HepG2 (cell line): ENCODE data around the gene CYB5D1. TPM values are rescaled to one million over a fixed set of nuclear protein-coding genes. Genes with fewer than 3 reads are reported as not detected.

ENCODE experiments used
- ATF7-NPFF ChIP-seq: sonication (generic); formaldehyde crosslinking; IDR thresholded peaks from 2 replicates; pipeline ENCODE4 v1.8.1; 2023; ENCODE audit warnings: mild to moderate bottlenecking, low read depth, missing genetic modification reagents, moderate library complexity
- CC2D1A ChIP-seq: sonication (generic); formaldehyde crosslinking; IDR thresholded peaks from 2 replicates; pipeline ENCODE4 v1.8.1; 2023; ENCODE audit warnings: mild to moderate bottlenecking, missing genetic modification reagents
- DZIP1 ChIP-seq: sonication (generic); formaldehyde crosslinking; IDR thresholded peaks from 2 replicates; pipeline ENCODE4 v1.5.0; 2020; ENCODE audit warnings: mild to moderate bottlenecking, missing genetic modification reagents
- ERF ChIP-seq: IDR thresholded peaks from 2 replicates; pipeline ENCODE4 v1.6.1; 2018; ENCODE audit warnings: missing biosample characterization, missing genetic modification reagents
- FOXK1 ChIP-seq: sonication (generic); formaldehyde crosslinking; IDR thresholded peaks from 2 replicates; pipeline ENCODE4 v1.4.0; 2020; ENCODE audit warnings: low read depth, missing genetic modification reagents, borderline replicate concordance
- HES4 ChIP-seq: sonication (generic); formaldehyde crosslinking; IDR thresholded peaks from 2 replicates; pipeline ENCODE4 v1.9.0; 2021; ENCODE audit warnings: mild to moderate bottlenecking, missing genetic modification reagents, borderline replicate concordance
- HMG20B ChIP-seq: conservative IDR thresholded peaks from 2 replicates; pipeline ENCODE4 v1.6.1; 2016; ENCODE audit warnings: missing genetic modification reagents, missing compliant biosample characterization
- HNRNPLL ChIP-seq: fragments of 200-400 bp; formaldehyde crosslinking; IDR thresholded peaks from 2 replicates; pipeline ENCODE4 v1.6.1; 2017; ENCODE audit warnings: mild to moderate bottlenecking, low read depth, low read length; ENCODE audit not compliant: poor library complexity, severe bottlenecking
- MYC ChIP-seq: sonication (generic); formaldehyde crosslinking; IDR thresholded peaks from 2 replicates; pipeline ENCODE4 v1.9.0; 2021; ENCODE audit warnings: missing genetic modification reagents, borderline replicate concordance
- POLR2A ChIP-seq, 2 experiments: IDR thresholded peaks; 2 replicates each; pipeline ENCODE4 v1.6.1; 2011; ENCODE audit warnings: low read depth in 2 of 2, low read length in 2 of 2, mild to moderate bottlenecking in 1 of 2, moderate library complexity in 1 of 2; ENCODE audit not compliant: insufficient read depth in 1 of 2
- RARA ChIP-seq: IDR thresholded peaks from 2 replicates; pipeline ENCODE4 v1.6.1; 2016; ENCODE audit warnings: missing genetic modification reagents, missing compliant biosample characterization
- RNF2 ChIP-seq: fragments of 450-650 bp; conservative IDR thresholded peaks from 2 replicates; pipeline ENCODE4 v1.6.1; 2016; ENCODE audit warnings: low read depth
- RXRB ChIP-seq: IDR thresholded peaks from 2 replicates; pipeline ENCODE4 v1.6.1; 2016; ENCODE audit warnings: borderline replicate concordance, missing genetic modification reagents, missing compliant biosample characterization
- ZNF143 ChIP-seq: sonication (generic); formaldehyde crosslinking; IDR thresholded peaks from 2 replicates; pipeline ENCODE4 v1.4.0; 2020; ENCODE audit warnings: missing genetic modification reagents
- ZNF235 ChIP-seq: sonication (generic); formaldehyde crosslinking; IDR thresholded peaks from 2 replicates; pipeline ENCODE4 v1.8.1; 2023; ENCODE audit warnings: mild to moderate bottlenecking, missing genetic modification reagents, borderline replicate concordance
- ZNF263 ChIP-seq: sonication (generic); formaldehyde crosslinking; IDR thresholded peaks from 2 replicates; pipeline ENCODE4 v1.4.0; 2020; ENCODE audit warnings: missing genetic modification reagents
- ZNF280B ChIP-seq: sonication (generic); formaldehyde crosslinking; IDR thresholded peaks from 2 replicates; pipeline ENCODE4 v1.5.0; 2020; ENCODE audit warnings: missing genetic modification reagents, mild to moderate bottlenecking, borderline replicate concordance
- ZNF558 ChIP-seq: sonication (generic); formaldehyde crosslinking; IDR thresholded peaks from 2 replicates; pipeline ENCODE4 v1.9.0; 2022; ENCODE audit warnings: mild to moderate bottlenecking, missing genetic modification reagents, borderline replicate concordance
- ZNF749 ChIP-seq: sonication (generic); formaldehyde crosslinking; IDR thresholded peaks from 2 replicates; pipeline ENCODE4 v1.8.0; 2022; ENCODE audit warnings: mild to moderate bottlenecking, missing genetic modification reagents, moderate library complexity, borderline replicate concordance
- ZNF841 ChIP-seq: sonication (generic); formaldehyde crosslinking; IDR thresholded peaks from 2 replicates; pipeline ENCODE4 v1.8.1; 2023; ENCODE audit warnings: missing genetic modification reagents, borderline replicate concordance
- ZSCAN21 ChIP-seq: sonication (generic); formaldehyde crosslinking; IDR thresholded peaks from 2 replicates; pipeline ENCODE4 v1.8.0; 2022; ENCODE audit warnings: mild to moderate bottlenecking, missing genetic modification reagents, moderate library complexity, borderline replicate concordance
- polyA plus RNA-seq, 8 experiments: library from polyadenylated mRNA; depleted of rRNA in 3 of 8; stranded (reverse) in 7 of 8; unstranded in 1 of 8; fragments of >200 nt; fragmentation: Illumina TruSeq in 4 of 8; extraction: Trizol in 4 of 8; gene quantifications; 2 replicates each; pipeline versions ENCODE4 v1.2.1 to v1.2.3, GENCODE V29; 2011 to 2016; ENCODE audit warnings: low read depth in 4 of 8, missing spikeins in 1 of 8, mixed read lengths in 1 of 8; ENCODE audit not compliant: insufficient read depth in 1 of 8
- total RNA-seq, 5 experiments: library from RNA; depleted of rRNA; stranded (reverse); fragments of >200 nt; fragmentation: Illumina TruSeq; extraction: Trizol; gene quantifications; 2 replicates each; pipeline ENCODE4 v1.2.3, GENCODE V29; 2016; ENCODE audit warnings: low read depth in 1 of 5
- TF ChIP-seq, protein P1 (sequence below): sonication (generic); formaldehyde crosslinking; IDR thresholded peaks from 2 replicates; pipeline ENCODE4 v1.5.0; 2020; ENCODE audit warnings: mild to moderate bottlenecking, missing genetic modification reagents, borderline replicate concordance

Gene CYB5D1
- total and polyA plus RNA-seq, 2 of the 13 experiments (the other 11 are each of a cell fraction or from before 2014, with no cell fraction given) = 8.9 to 17.0 TPM

DNA sequence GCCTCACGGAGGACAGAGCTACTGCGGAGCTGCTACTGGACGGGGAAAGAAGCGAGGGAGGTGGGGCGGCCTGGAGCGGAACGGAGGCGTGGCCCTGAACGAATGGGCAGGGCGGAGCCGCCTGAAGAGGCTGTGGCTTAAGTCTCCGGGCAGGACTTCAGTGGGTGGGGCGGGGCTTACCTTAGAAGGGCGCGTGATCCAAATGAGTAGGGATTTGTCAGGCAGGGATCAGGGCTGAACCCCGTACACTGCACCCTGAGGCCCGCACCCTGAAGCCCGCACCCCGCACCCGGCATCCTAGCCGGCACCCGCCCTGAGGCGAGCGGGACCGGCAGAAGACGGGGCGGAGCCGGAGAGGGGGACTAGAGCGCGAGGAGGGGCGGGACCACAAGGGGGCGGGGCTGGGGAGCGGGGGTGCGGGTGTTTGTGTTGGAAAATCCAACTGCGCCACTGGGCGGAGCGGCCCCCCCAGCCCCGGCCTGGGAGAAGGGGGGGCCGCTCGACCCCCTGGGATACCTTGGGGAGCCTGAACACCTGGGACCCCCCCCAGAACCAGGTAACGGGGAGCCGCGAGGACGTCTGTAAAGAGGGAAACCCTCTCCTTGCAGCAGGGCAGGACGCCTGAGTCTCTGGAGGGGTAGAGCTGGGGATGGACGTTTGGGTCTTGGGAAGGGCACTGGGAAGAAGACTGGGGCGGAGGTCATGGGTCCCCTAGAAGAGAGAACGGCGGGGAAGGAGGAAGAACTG, 23.8 kb upstream of the CYB5D1 start, which contains the start of gene KDM6B (continued):
- TF ChIP-seq DZIP1 (CRISPR knock-in tag) (no peak), RNF2 (no peak), MYC (0 out of 2 replicates have a peak, but pooled peaks have one; percentile 13), ZNF749 (CRISPR knock-in tag) (no peak), ZSCAN21 (CRISPR knock-in tag) (no peak), CC2D1A (CRISPR knock-in tag) (no peak), ZNF235 (0 out of 2 replicates have a peak, but pooled peaks have one; percentile 40), FOXK1 (CRISPR knock-in tag) (no peak), ERF (no peak), HMG20B (CRISPR knock-in tag) (no peak), POLR2A (IDR thresholded peaks at IDR 0.05; ENCODE audit: insufficient read depth in 1 of 2, low read depth in 2 of 2, low read length in 2 of 2) (0 out of 4 replicates have a peak, but pooled peaks of 1 of the 2 experiments have one; percentile 50), ATF7-NPFF (CRISPR knock-in tag) (no peak), ZNF143 (no peak), RARA (0 out of 2 replicates have a peak, but pooled peaks have one; percentile 17), ZNF263 (0 out of 2 replicates have a peak, but pooled peaks have one; percentile 5), HES4 (CRISPR knock-in tag) (no peak), ZNF558 (CRISPR knock-in tag) (no peak), ZNF280B (CRISPR knock-in tag) (no peak), HNRNPLL (peak; percentile 35), RXRB (no peak), ZNF841 (no peak)
- TF ChIP-seq, protein P1, sequence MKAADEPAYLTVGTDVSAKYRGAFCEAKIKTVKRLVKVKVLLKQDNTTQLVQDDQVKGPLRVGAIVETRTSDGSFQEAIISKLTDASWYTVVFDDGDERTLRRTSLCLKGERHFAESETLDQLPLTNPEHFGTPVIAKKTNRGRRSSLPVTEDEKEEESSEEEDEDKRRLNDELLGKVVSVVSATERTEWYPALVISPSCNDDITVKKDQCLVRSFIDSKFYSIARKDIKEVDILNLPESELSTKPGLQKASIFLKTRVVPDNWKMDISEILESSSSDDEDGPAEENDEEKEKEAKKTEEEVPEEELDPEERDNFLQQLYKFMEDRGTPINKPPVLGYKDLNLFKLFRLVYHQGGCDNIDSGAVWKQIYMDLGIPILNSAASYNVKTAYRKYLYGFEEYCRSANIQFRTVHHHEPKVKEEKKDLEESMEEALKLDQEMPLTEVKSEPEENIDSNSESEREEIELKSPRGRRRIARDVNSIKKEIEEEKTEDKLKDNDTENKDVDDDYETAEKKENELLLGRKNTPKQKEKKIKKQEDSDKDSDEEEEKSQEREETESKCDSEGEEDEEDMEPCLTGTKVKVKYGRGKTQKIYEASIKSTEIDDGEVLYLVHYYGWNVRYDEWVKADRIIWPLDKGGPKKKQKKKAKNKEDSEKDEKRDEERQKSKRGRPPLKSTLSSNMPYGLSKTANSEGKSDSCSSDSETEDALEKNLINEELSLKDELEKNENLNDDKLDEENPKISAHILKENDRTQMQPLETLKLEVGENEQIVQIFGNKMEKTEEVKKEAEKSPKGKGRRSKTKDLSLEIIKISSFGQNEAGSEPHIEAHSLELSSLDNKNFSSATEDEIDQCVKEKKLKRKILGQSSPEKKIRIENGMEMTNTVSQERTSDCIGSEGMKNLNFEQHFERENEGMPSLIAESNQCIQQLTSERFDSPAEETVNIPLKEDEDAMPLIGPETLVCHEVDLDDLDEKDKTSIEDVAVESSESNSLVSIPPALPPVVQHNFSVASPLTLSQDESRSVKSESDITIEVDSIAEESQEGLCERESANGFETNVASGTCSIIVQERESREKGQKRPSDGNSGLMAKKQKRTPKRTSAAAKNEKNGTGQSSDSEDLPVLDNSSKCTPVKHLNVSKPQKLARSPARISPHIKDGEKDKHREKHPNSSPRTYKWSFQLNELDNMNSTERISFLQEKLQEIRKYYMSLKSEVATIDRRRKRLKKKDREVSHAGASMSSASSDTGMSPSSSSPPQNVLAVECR = peak; percentile 72
